ENCODE measurements around the gene SPOUT1.
"Not testable (repeated sequence)": the region's sequence is repeated elsewhere in the genome, so short reads cannot be mapped to it uniquely, and the experiment has no call there.

DNA sequence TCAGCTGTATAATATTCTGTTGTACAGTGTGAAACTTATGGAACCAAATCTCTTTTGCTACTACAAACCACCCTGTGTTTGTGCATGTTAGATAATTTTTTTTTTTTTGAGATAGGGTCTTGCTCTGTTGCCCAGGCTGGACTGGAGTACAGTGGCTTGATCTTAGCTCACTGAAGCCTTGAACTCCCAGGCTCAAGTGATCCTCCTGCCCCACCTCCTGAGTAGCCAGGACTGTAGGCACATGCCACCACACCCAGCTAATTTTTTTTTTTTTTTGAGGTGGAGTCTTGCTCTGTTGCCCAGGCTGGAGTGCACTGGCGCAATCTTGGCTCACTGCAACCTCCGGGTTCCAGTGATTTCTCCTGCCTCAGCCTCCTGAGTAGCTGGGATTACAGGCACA is 34.6 kb downstream of the SPOUT1 start:
- TF ChIP-seq EP300, CTCF, POLR2A (IDR thresholded peaks at IDR 0.05): not testable (repeated sequence)

Data from tibial nerve (tissue), 4 donors.